GM10266 (cell line): Measurements from ENCODE around the gene KIAA1671.
A peak's percentile ranks its signal among the peaks of the same experiment; 100 is the strongest.
"Not testable (repeated sequence)": the region's sequence is repeated elsewhere in the genome, so short reads cannot be mapped to it uniquely, and the experiment has no call there.

Experiments used
- DNase-seq: peaks from one replicate; pipeline ENCODE4 v3.0.0; 2012; ENCODE audit errors: extremely low spot score
- CTCF ChIP-seq: IDR thresholded peaks from 2 replicates; pipeline ENCODE4 v1.5.1; 2012; ENCODE audit warnings: mild to moderate bottlenecking, low read depth; ENCODE audit not compliant: control insufficient read depth, insufficient read depth; ENCODE audit errors: missing control alignments

Gene KIAA1671

GRCh38 chr22:25232301-25232700, 279.8 kb downstream of the KIAA1671 start:
- DNase-seq, result no peak
- no peak for TF ChIP-seq CTCF

GRCh38 chr22:25233706-25234105, 281.2 kb downstream of the KIAA1671 start:
- not testable (repeated sequence) for DNase-seq

GRCh38 chr22:25235547-25236290, 283.2 kb downstream of the KIAA1671 start:
- DNase-seq, result peak; percentile 95
- peak; percentile 81 for TF ChIP-seq CTCF

- DNase-seq, result no peak
- TF ChIP-seq CTCF, result no peak
Observed at GRCh38 chr22:25236417-25236816, 283.9 kb downstream of the KIAA1671 start.

- DNase-seq, result no peak
- TF ChIP-seq CTCF, result no peak
Observed at GRCh38 chr22:25237503-25237902, 285.0 kb downstream of the KIAA1671 start.

GRCh38 chr22:25238058-25238457, 285.5 kb downstream of the KIAA1671 start:
- DNase-seq, result not testable (repeated sequence)
